ENCODE results near the gene ZBTB17.

ZBTB17 gene

GRCh38 chr1:15953791-15954241 is 22.1 kb downstream of the ZBTB17 start:
- no peak for TF ChIP-seq CTCF (IDR thresholded peaks at IDR 0.05; ENCODE audit: low read depth, low read length)
- TF ChIP-seq POLR2A (IDR thresholded peaks at IDR 0.05; ENCODE audit: extremely low read depth, insufficient read length) = no peak
- H3K4me3 ChIP-seq (ENCODE audit: low read depth, low read length) = no peak overlapping the region
- no peak for DNase-seq (ENCODE audit: low read depth)

DNA sequence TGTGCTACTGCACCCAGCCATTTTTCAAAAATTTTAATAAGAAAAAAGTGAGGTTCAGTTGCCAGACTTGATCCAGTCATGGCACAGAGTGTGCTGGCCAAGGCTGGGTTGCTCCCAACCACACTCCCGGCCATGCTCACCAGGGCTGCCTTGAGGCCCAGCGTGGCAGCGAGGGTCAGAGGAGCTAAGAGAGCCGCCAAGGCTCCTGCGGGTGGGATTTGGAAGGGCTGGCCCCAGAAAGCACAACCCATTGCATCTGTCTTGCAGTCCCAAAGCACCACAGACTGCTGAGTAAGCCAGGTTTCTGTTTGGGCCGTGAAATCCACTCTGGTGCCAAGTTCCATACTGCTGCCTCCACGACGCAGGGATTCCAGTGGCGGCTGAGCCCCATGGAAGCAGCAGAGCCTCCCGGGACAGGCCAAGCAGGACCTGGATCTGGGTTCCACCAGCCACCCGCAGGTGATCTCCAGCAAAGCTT is 22.6 kb downstream of the ZBTB17 start:
- no peak for DNase-seq (ENCODE audit: low read depth)
- no peak for TF ChIP-seq POLR2A (IDR thresholded peaks at IDR 0.05; ENCODE audit: extremely low read depth, insufficient read length)
- TF ChIP-seq, protein P1, sequence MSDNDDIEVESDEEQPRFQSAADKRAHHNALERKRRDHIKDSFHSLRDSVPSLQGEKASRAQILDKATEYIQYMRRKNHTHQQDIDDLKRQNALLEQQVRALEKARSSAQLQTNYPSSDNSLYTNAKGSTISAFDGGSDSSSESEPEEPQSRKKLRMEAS (IDR thresholded peaks at IDR 0.05; ENCODE audit: low read depth, low read length) = no peak
- TF ChIP-seq MYC (IDR thresholded peaks at IDR 0.05; ENCODE audit: low read depth, low read length) = no peak
- TF ChIP-seq CTCF (IDR thresholded peaks at IDR 0.05; ENCODE audit: low read depth, low read length) = no peak
- H3K4me3 ChIP-seq (ENCODE audit: low read depth, low read length) = no peak overlapping the region

GRCh38 chr1:15952317-15953258 is 23.3 kb downstream of the ZBTB17 start:
- TF ChIP-seq MYC (IDR thresholded peaks at IDR 0.05; ENCODE audit: low read depth, low read length) (no peak), CTCF (IDR thresholded peaks at IDR 0.05; ENCODE audit: low read depth, low read length) (no peak), POLR2A (IDR thresholded peaks at IDR 0.05; ENCODE audit: extremely low read depth, insufficient read length) (no peak)
- TF ChIP-seq, protein P1 (IDR thresholded peaks at IDR 0.05; ENCODE audit: low read depth, low read length) = peak; percentile 20; the same call in 1 of the 2 replicates
- peak; percentile 90 for DNase-seq (ENCODE audit: low read depth)
- no peak overlapping the region for H3K4me3 ChIP-seq (ENCODE audit: low read depth, low read length)

GRCh38 chr1:15951341-15952153 is 24.4 kb downstream of the ZBTB17 start:
- TF ChIP-seq MYC (IDR thresholded peaks at IDR 0.05; ENCODE audit: low read depth, low read length) = no peak
- peak; percentile 8 for TF ChIP-seq CTCF (IDR thresholded peaks at IDR 0.05; ENCODE audit: low read depth, low read length)
- peak; percentile 56 for DNase-seq (ENCODE audit: low read depth)
- H3K4me3 ChIP-seq (ENCODE audit: low read depth, low read length) = no peak overlapping the region

- no peak overlapping the region for H3K4me3 ChIP-seq (ENCODE audit: low read depth, low read length)
- no peak for TF ChIP-seq MYC (IDR thresholded peaks at IDR 0.05; ENCODE audit: low read depth, low read length)
- TF ChIP-seq, protein P1 (IDR thresholded peaks at IDR 0.05; ENCODE audit: low read depth, low read length) = no peak
- TF ChIP-seq CTCF (IDR thresholded peaks at IDR 0.05; ENCODE audit: low read depth, low read length) = no peak
- TF ChIP-seq POLR2A (IDR thresholded peaks at IDR 0.05; ENCODE audit: extremely low read depth, insufficient read length) = no peak
- DNase-seq (ENCODE audit: low read depth) = peak; percentile 54
Measured at GRCh38 chr1:15950763-15951295, 25.1 kb downstream of the ZBTB17 start.
